Right lobe of liver (tissue), 6 donors: ENCODE measurements around the gene LMBR1L. TPM values are rescaled to one million over a fixed set of nuclear protein-coding genes. Genes with fewer than 3 reads are reported as not detected.

Experiments
- ATAC-seq, 4 donors: fragments of 200-7000 bp; cut with Tn5 transposase; one replicate each; pipeline ENCODE4 v1.9.1; 2020; ENCODE audit warnings: mild to moderate bottlenecking in 4 of 4, moderate library complexity in 4 of 4
- DNase-seq, 3 donors: peaks; one replicate each; pipeline ENCODE4 v3.0.0-alpha.2; 2020
- H3K27ac ChIP-seq, 3 donors: fragments of 200-600 bp; one replicate each; pipeline ENCODE4 v1.8.0; 2022
- H3K27me3 ChIP-seq, 2 donors: fragments of 200-600 bp; one replicate each; pipeline ENCODE4 v1.8.0; 2022
- H3K36me3 ChIP-seq, 4 donors: fragments of 200-600 bp; sonication (generic) in 1 of 4; one replicate each; pipeline versions ENCODE4 v1.5.1 to v1.8.0; 2017 to 2022; ENCODE audit warnings: control low read depth in 1 of 4
- H3K4me1 ChIP-seq, 4 donors: fragments of 200-600 bp; sonication (generic) in 1 of 4; one replicate each; pipeline versions ENCODE4 v1.5.1 to v1.8.0; 2017 to 2022; ENCODE audit warnings: control low read depth in 1 of 4
- H3K4me3 ChIP-seq, 3 donors: fragments of 200-600 bp; one replicate each; pipeline ENCODE4 v1.8.0; 2022
- H3K9me3 ChIP-seq, 4 donors: fragments of 200-600 bp; sonication (generic) in 1 of 4; one replicate each; pipeline versions ENCODE4 v1.5.1 to v1.8.0; 2017 to 2022; ENCODE audit warnings: control low read depth in 1 of 4
- CTCF ChIP-seq, 4 donors: fragments of 200-600 bp in 3 of 4; fragments of 450-650 bp in 1 of 4; IDR thresholded peaks; one replicate each; pipeline versions ENCODE4 v1.5.1 to v1.8.0; 2016 to 2022; ENCODE audit warnings: antibody characterized with exemption in 4 of 4, mild to moderate bottlenecking in 2 of 4
- POLR2A ChIP-seq: fragments of 450-650 bp; IDR thresholded peaks from one replicate; pipeline ENCODE4 v1.6.1; 2017; ENCODE audit warnings: antibody characterized with exemption, mild to moderate bottlenecking
- WGBS: methylation state at CpG from one replicate; pipeline ENCODE4 v1.1.6; 2018; ENCODE audit warnings: low coverage, low lambda C conversion rate; ENCODE audit not compliant: insufficient coverage; ENCODE audit errors: missing lambda C conversion rate; 5-methylcytosine and 5-hydroxymethylcytosine counted together
- intact Hi-C, 2 donors: fragments of 100-400 bp; cut with DNase I; formaldehyde crosslinking; loops; one replicate each; pipeline versions ENCODE4 v1.11.2 to v1.14.1; 2022
- total RNA-seq, 6 experiments: library from RNA; depleted of rRNA in 2 of 6; stranded (reverse); fragments of >200 nt in 2 of 6; fragmentation: NEBNext Ultra II Directional in 3 of 6; extraction: Animal tissue kit (Norgen Biotek cat#: 25700) in 3 of 6; gene quantifications; one replicate each; pipeline versions ENCODE4 v1.1.0 to v1.2.4, GENCODE V29; 2016 to 2023
- donor health status: DM: no; HTN: yes; CAD: no.
- donor health status: DM: no; HTN: no; CAD: no.
- donor health status: DM: no; HTN: no; CAD: no.
- donor health status: DM: no; HTN: yes; CAD: no.
- donor health status: DM: no; HTN: yes; CAD: no.

LMBR1L gene
- total RNA-seq, 6 experiments from 2014 or later: 12.2 to 34.5 (median 16.3) TPM

GRCh38 chr12:49086116-49086515 is 24.5 kb downstream of the LMBR1L start:
- intact Hi-C loops: no loop called here
- H3K27ac ChIP-seq: no peak overlapping the region
- WGBS: 77% methylated on average over 3 of the region's 3 CpGs

GRCh38 chr12:49084438-49084837 is 26.2 kb downstream of the LMBR1L start:
- Histone ChIP-seq H3K9me3 (no peaks in the 10 kb centered on the region), H3K36me3 (no peaks in the 10 kb centered on the region), H3K27ac (no peak overlapping the region), H3K4me3 (no peak overlapping the region), H3K4me1 (peaks cover 0 to 3% (median 0%) of the 10 kb centered on the region in 4 donors), H3K27me3 (no peaks in the 10 kb centered on the region)
- TF ChIP-seq CTCF (IDR thresholded peaks at IDR 0.05): no peak
- no peak for TF ChIP-seq POLR2A
- WGBS: 96% methylated on average over 3 of the region's 3 CpGs
- DNase-seq: no peak
- ATAC-seq: no peak
- intact Hi-C loops: no loop called here

More at GRCh38 chr12:49086116-49086515, 24.5 kb downstream of the LMBR1L start:
- ATAC-seq: no peak
- TF ChIP-seq CTCF (IDR thresholded peaks at IDR 0.05) (no peak), POLR2A (no peak)
- H3K4me1 ChIP-seq: peaks cover 0 to 15% (median 0%) of the 10 kb centered on the region in 4 donors
- DNase-seq: no peak
- H3K36me3 ChIP-seq: no peaks in the 10 kb centered on the region
- H3K4me3 ChIP-seq: no peak overlapping the region
- H3K27me3 ChIP-seq: no peaks in the 10 kb centered on the region
- no peaks in the 10 kb centered on the region for H3K9me3 ChIP-seq

- no peak for DNase-seq
- TF ChIP-seq CTCF (IDR thresholded peaks at IDR 0.05) (no peak), POLR2A (no peak)
- no peak for ATAC-seq
- Histone ChIP-seq H3K9me3 (no peaks in the 10 kb centered on the region), H3K27me3 (no peaks in the 10 kb centered on the region), H3K36me3 (no peaks in the 10 kb centered on the region), H3K4me3 (no peak overlapping the region), H3K27ac (no peak overlapping the region), H3K4me1 (no peaks in the 10 kb centered on the region)
- intact Hi-C loops: no loop called here
- 64% methylated on average over 1 of the region's 1 CpG for WGBS
These were observed 30.9 kb downstream of the LMBR1L start for GRCh38 chr12:49079793-49080192.

GRCh38 chr12:49070971-49071370 is 39.7 kb downstream of the LMBR1L start:
- H3K9me3 ChIP-seq: no peaks in the 10 kb centered on the region
- no peak for TF ChIP-seq CTCF (IDR thresholded peaks at IDR 0.05)
- no peak for TF ChIP-seq POLR2A

More at GRCh38 chr12:49070971-49071370, 39.7 kb downstream of the LMBR1L start:
- no peak for ATAC-seq
- intact Hi-C loops: no loop called here
- H3K4me1 ChIP-seq: peaks cover 0 to 3% (median 0%) of the 10 kb centered on the region in 4 donors
- H3K4me3 ChIP-seq: no peak overlapping the region
- no peaks in the 10 kb centered on the region for H3K36me3 ChIP-seq
- WGBS: 92% methylated on average over 11 of the region's 11 CpGs
- DNase-seq: no peak
- H3K27ac ChIP-seq: no peak overlapping the region
- no peaks in the 10 kb centered on the region for H3K27me3 ChIP-seq
